Measurements from ENCODE around the gene SPDYE2B. TPM values are rescaled to one million over a fixed set of nuclear protein-coding genes. Genes with fewer than 3 reads are reported as not detected.

SPDYE2B gene
- total RNA-seq, 1 donor from 2014 or later: not detected

Other genes with a start within 250 kb of the SPDYE2B start
- gene ORAI2, start 216.7 kb upstream of the SPDYE2B start, total RNA-seq: 19.7 TPM
- 10.3 TPM for gene ALKBH4, start 185.5 kb upstream of the SPDYE2B start, total RNA-seq
- 11.4 TPM for gene LRWD1, start 185.3 kb upstream of the SPDYE2B start, total RNA-seq
- gene POLR2J, start 171.4 kb upstream of the SPDYE2B start, total RNA-seq: 53.1 TPM
- gene RASA4B, start 132.5 kb upstream of the SPDYE2B start, total RNA-seq: 10.9 TPM
- 132 TPM for gene UPK3BL2, start 106.6 kb upstream of the SPDYE2B start, total RNA-seq
- 0.52 TPM for gene SPDYE2, start 99.1 kb upstream of the SPDYE2B start, total RNA-seq
- 64.3 TPM for gene POLR2J3, start 77.7 kb upstream of the SPDYE2B start, total RNA-seq
- 76.5 TPM for gene RASA4, start 33.6 kb upstream of the SPDYE2B start, total RNA-seq
- gene UPK3BL1, start 7.5 kb upstream of the SPDYE2B start, total RNA-seq: 292 TPM
- 17.3 TPM for gene POLR2J2, start 21.3 kb downstream of the SPDYE2B start, total RNA-seq
- gene FAM185A, start 98.7 kb downstream of the SPDYE2B start, total RNA-seq: 12.8 TPM

Data from ureter (tissue), 1 donor.